HG02938 (cell line): Measurements from ENCODE around the gene WDR45.
A peak's percentile ranks its signal among the peaks of the same experiment; 100 is the strongest.

Source experiments
- ATAC-seq: cut with Tn5 transposase; IDR thresholded peaks from one replicate; pipeline ENCODE4 v1.9.1; 2021; ENCODE audit warnings: mild to moderate bottlenecking, moderate library complexity; ENCODE audit not compliant: unreplicated experiment

Gene WDR45

DNA sequence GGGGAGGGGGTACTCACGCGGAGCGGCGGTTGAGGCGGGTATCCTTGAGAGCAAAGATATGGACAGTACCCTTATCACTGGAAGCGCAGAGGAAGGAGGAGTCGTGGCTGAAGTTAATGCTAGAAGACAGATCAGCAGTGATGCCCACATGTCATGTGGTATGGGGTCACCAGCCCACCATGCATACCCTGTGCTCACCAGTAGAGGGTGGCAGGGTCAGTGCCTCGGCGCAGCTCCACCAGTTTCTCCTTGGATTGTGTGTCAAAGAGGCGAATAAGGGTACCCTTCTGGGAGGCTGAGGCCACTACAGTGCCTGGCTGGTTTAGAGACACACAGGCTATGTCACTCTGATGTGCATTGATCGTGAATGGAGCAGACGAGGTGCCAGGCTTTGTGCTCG is 4.3 kb downstream of the WDR45 start:
- ATAC-seq: no peak

- peak; percentile 84 for ATAC-seq
Observed at GRCh38 chrX:49073601-49074575, 5.8 kb downstream of the WDR45 start, which contains the start of gene PRAF2. Gene PRAF2, minus strand, starts transcription at chrX:49074002. Its CDS starts 15 bp downstream, at chrX:49073987.

GRCh38 chrX:49072712-49073095 is 7.0 kb downstream of the WDR45 start:
- no peak for ATAC-seq

DNA sequence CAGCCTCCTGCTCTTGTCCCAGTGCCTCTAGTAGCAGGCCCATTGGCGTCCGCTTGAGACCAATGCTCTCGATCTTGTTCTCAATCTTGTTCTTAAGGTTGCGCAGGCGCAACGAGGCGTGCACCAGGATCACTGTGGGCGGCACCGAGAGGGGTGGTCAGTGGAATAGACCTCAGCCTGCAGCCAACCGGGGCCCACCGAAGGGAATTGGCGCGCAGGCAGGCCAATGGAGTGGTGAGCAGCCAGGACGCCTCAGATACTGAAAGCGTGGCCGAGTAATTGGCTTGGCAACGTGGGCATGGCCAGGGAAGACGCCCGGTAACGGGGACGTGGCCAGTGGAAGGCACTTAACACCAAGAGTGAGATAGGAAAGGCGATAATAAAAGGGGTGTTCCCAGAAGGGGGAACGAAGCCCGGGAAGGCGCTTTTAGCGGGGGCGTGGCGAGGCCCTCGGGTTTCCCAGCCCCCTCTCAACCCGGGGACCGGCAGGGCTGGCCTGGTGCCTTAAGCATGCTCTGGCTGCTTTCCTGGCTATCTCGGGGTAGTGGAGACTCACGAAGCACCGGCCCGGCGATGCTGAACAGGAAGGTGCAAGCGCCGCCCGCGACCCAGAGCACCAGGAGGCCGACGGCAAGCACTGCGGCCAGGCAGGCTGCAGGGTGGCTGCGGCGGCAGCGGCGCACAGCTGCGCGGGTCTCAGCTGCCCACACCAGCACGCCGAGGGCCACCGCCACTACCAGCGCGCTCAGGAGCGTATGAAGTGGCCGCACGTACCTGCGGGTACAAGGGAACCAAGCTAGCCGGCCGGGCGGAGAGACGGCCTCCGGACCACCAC is 7.6 kb downstream of the WDR45 start:
- ATAC-seq: no peak

DNA sequence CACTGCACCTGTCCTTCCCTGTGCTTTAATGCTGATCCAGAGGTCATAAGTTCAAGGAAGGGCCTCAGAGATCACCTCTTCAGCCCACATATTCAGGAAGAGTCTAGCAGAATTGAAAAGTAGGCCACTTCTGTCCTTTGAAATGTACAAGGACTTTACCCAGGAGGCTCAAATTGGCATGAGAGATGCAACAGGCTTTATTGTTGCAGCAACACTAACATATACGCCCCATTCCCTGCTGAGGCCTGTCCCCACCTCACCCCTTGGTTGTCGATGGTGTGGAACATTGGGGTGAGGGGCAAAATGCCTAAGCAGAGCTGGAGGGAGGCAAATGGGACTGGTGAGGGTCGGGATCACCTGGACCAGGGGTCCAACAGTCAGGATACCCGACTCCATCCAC is 8.7 kb downstream of the WDR45 start:
- ATAC-seq: no peak

DNA sequence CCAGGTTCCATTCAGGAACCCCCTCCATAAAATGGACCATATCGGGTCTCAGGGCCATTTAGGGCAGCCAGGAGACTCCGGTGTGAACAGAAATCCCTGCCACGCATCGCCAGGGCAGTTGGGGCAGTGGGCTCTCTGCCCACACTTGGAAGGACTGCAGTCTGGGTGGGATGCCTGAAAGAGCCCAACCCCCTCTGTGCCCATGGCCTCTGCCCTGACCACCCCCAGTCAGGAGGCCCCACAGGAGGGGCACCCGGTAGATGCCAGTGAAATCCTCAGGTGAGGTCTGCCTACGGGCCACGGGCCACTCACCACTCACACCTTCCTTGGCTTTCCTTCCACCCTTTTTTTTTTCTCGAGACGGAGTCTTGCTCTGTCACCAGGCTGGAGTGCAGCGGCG is 10.6 kb downstream of the WDR45 start:
- no peak for ATAC-seq

GRCh38 chrX:49067285-49068120 is 12.2 kb downstream of the WDR45 start:
- ATAC-seq: no peak

DNA sequence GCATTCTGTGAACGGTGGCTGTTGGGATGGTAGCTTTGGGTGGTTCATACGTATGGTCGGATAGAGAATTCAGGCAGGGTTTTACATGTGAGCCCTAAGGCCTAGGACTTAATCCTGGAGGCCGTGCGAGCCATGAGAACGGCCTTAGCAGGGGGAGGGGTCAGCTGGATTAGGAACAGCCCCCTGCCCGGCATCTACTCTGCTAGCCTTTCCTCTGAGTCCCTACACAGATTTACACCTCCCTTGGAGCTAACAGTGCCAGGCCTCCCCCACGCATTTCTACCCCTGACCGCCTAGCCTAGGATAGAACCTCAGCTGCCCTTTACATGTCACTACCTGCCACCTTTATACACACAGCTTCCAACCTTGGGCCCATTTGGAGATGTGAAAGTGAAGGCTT is 13.0 kb downstream of the WDR45 start:
- ATAC-seq: no peak

- ATAC-seq: no peak
Observed at GRCh38 chrX:49066278-49066677, 13.4 kb downstream of the WDR45 start.

DNA sequence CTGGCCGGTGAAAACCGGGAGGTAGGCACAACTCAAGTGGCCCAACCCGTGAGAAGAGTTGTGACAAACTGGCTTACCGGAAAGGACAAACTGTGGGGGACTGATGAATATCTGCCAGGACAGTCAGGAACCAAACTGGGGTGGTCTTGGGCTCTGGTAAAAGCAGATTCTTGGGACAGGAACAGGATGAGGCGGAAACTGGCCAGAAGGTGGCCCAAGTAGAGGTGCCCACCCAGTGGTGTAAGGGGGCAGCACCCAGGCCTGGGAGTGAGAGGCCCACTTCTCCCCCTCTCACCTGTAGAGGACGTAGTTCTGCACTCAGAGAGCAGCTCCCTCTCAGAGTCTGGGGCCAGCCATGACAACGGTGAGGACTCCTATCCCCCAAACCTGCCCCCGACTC is 15.0 kb downstream of the WDR45 start:
- no peak for ATAC-seq

GRCh38 chrX:49064303-49064702 is 15.4 kb downstream of the WDR45 start:
- no peak for ATAC-seq

DNA sequence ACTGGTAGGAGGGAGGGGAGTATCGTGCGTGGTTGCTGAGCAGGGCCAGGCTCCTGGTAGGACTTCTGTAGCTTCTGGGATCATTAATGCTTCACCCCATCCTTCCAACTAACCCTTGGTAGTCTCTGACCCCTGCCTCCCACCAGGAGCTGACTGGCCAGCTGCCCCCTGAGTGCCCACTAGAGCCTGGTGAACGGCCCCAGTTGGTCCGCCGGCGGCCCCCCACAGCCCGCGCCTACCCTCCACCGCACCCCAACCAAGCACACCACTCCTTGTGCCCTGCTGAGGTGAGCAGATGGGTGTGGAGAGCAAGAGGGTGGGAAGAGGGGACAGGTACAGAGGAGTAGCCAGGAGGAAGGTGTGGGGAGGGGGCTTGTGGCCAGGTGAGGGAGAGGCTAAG is 16.0 kb downstream of the WDR45 start:
- ATAC-seq: no peak

- no peak for ATAC-seq
Observed at GRCh38 chrX:49061916-49062315, 17.8 kb downstream of the WDR45 start.

DNA sequence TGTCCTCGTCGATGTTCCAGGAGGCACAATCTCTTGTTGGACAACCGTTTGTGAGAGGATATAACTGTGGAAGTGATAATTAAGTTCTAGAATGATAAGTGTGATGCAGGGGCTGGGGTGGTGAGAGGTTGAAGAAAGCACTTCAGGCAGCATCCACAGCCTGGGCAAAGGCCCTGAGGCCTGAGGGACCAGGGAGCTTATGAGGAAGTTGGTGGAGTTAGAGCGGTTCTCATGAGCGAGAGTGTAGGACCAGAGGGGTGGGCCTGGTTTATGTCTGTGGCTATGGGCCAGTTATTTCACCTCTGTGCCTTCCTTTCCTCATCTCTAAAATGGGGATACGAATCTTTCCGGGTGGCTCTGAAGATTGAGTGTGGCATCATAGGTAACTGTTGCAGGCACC is 18.2 kb downstream of the WDR45 start:
- no peak for ATAC-seq

DNA sequence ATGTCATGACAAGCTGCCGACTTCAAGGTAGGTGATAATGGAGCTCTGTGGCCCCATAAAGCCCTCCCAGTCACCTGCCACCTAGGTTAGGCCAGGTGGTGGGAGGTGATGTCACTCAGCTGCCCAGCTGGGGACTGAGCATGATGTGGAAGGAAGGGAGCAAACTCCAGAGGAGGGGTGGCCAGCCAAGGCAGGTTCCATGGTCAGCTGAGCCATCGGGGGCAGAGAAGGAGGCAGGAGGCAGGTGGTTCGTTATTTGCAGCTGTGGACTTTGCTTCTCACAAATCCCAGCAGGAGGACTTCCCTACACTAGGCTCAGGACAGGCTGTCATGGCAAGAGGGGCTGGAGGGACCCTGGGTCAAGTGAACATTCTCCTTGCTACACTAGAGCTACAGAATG is 18.8 kb downstream of the WDR45 start:
- no peak for ATAC-seq

- ATAC-seq: no peak
Observed at GRCh38 chrX:49059681-49060085, 20.0 kb downstream of the WDR45 start.

- ATAC-seq: no peak
Observed at GRCh38 chrX:49059201-49059600, 20.5 kb downstream of the WDR45 start.

DNA sequence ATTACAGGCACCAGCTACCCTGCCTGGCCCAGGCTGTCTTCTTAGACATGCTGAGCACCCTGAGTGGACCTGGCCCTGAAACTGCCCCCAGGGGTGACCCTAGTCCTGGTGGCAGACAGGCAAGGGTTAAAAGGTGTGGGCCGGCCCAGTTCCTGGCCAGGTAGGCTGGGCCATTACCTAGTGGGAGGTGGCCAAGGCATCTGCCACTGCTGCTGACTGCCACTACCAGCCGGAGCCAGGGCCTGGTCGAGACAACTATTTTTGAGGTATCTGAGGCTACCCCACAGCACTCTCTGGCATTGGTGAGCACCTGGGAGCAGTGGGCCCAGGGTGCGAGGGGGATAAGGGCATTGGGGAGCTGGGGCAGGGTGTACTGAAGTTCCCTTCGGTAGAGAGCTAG is 20.9 kb downstream of the WDR45 start, which contains the start of gene CCDC120:
CCDC120 (plus strand) TSS at position 206 of the 400 bp plus-strand sequence. CDS start 3,043 bp downstream, outside the sequence.
- no peak for ATAC-seq

- no peak for ATAC-seq
Observed at GRCh38 chrX:49054073-49054762, 25.5 kb downstream of the WDR45 start.
